Activated T-cell treated with anti-CD3 and anti-CD28 coated beads for 1 hour (primary cell): Measurements from ENCODE around the gene FHIT.
"Not testable (repeated sequence)": the region's sequence is repeated elsewhere in the genome, so short reads cannot be mapped to it uniquely, and the experiment has no call there.

Experiments
- DNase-seq: peaks from one replicate; pipeline ENCODE4 v3.0.0-alpha.2; 2020; ENCODE audit warnings: low read depth

Gene FHIT

GRCh38 chr3:61226166-61226686 lies 25.0 kb downstream of the FHIT start:
- DNase-seq, result no peak

- no peak for DNase-seq
Measured at GRCh38 chr3:61224823-61225222, 26.4 kb downstream of the FHIT start.

- DNase-seq, result no peak
Measured at GRCh38 chr3:61223451-61223850, 27.8 kb downstream of the FHIT start.

DNA sequence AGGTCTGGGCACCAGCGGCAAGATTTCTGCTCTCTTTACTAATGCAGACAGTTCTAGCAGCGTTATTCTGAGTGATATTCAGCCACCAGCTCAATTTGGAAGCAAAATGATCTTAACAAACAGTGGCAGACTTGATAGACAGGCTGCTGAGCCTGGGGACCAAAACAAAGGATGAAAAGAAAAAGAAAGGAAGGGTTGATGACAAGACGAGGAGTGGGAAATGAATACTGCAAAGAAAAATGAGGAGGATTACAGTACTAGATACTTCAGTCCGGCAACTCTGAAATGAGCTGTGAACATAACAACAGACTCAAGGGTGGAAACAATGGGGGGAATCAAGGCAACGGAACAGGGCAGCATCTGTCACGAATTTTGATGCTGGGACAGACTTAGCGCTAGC lies 28.8 kb downstream of the FHIT start:
- DNase-seq, result no peak

- no peak for DNase-seq
Measured at GRCh38 chr3:61221759-61222362, 29.4 kb downstream of the FHIT start.

DNA sequence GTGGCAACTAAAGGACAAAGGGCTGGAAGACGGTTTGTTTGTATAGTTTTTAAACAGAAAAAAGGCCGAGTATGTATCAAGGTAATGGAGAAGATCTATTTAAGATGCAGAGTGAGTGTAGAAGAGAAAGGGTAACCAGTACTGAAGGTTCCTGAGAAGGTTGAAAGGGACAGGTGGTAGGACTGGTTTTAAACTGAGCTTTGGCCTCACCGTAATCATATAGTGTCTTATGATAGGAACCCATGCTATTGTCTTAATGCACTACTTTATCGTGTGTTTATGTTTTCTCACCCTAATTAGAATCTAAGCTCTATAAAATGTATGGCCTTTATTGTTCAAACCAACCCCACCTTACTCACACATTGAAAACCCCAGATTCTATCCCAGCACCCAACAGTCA lies 32.7 kb downstream of the FHIT start:
- DNase-seq, result no peak

DNA sequence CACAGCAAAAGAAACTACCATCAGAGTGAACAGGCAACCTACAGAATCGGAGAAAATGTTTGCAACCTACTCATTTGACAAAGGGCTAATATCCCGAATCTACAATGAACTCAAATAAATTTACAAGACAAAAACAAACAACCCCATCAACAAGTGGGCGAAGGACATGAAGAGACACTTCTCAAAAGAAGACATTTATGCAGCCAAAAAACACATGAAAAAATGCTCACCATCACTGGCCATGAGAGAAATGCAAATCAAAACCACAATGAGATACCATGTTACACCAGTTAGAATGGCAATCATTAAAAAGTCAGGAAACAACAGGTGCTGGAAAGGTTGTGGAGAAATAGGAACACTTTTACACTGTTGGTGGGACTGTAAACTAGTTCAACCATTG lies 35.1 kb downstream of the FHIT start:
- DNase-seq, result not testable (repeated sequence)

DNA sequence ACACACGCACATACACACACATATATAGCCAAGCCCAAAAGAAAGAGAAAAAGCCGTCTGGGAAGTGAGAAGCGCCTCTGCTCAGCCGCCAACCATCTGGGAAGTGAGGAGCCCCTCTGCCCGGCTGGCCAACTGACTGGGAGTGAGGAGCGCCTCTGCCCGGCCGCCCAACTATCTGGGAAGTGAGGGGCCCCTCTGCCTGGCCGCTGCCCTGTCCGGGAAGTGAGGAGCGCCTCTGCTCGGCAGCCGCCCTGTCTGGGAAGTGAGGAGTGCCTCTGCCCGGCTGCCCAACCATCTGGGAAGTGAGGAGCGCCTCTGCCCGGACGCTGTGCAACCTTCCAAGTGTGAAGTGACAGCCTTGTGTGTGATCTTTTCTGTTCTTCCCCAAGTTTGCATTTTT lies 49.2 kb downstream of the FHIT start:
- DNase-seq, result no peak

GRCh38 chr3:61201071-61201470 lies 50.2 kb downstream of the FHIT start:
- no peak for DNase-seq

GRCh38 chr3:61200270-61200669 lies 51.0 kb downstream of the FHIT start:
- no peak for DNase-seq

GRCh38 chr3:61199843-61200242 lies 51.4 kb downstream of the FHIT start:
- no peak for DNase-seq

DNA sequence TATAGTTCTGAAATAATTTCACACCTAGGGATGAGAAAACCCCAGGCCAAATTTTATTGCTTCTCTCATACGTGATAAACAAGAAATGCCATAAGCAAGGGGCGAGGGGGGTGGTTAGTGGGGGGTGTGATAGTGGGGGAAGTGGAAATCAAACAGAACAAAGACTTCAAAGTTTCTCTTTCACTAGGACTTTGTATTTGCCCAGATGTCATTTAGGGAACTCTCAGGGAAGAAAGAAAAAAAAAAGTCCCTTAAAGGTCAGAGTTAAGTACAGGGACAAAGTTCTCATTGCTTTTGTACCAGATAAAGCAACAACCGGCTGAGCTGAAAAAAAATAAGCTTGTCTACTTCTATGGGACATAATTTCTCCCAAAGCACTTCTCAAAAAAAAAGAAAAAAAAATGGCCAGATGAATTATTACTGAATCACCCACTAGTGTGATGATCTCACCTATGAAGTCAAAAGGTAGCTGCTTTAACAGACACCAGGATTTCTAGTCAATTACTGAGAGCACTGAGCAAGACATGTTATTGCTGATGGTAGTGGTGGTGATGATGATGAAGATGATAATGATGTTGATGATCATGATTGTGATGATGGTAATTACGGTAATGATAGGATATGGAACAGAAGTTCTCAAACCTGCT lies 56.2 kb downstream of the FHIT start:
- DNase-seq, result no peak

GRCh38 chr3:61192222-61192621 lies 59.0 kb downstream of the FHIT start:
- no peak for DNase-seq

GRCh38 chr3:61190205-61190604 lies 61.0 kb downstream of the FHIT start:
- DNase-seq, result not testable (repeated sequence)

DNA sequence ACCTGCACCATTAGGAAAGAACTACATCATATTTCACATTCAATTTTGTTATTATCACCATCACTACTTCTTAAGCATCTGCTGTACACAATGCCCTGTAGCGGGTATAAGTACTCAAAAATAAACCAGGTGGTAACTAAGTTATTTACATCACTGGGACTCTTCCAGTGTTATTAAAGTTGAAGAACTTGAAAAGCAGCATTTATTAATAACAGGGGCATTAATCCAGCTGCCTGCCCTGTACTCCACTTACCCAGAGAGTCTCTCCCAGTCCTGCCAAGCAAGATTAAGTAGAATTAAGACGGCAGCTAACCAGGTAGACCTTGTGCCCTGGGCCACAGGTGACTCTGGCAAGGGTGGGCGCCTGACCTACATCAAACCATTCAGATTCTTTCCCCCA lies 65.2 kb downstream of the FHIT start:
- no peak for DNase-seq

- no peak for DNase-seq
Measured at GRCh38 chr3:61184956-61185355, 66.3 kb downstream of the FHIT start.

DNA sequence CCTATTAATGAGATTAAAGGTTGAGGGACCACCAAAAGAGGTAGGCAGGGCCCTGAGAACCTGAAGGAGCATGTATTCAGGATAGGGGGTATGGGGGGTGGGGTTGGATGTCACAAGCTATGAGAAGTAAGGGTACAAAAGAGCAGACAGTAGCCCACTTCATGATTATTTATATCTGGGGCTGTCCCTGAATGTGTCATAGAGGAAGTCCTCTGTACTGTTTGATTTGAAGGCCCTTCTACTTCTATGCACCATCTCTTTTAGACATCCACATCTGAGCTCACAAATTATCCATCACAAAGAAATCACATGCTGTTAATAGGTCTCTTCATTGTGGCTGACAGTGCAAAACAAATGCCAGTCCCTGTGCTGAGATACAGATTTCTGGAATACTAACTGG lies 68.6 kb downstream of the FHIT start:
- no peak for DNase-seq

- DNase-seq, result no peak
Measured at GRCh38 chr3:61181874-61182273, 69.4 kb downstream of the FHIT start.

- no peak for DNase-seq
Measured at GRCh38 chr3:61180206-61180605, 71.0 kb downstream of the FHIT start.

DNA sequence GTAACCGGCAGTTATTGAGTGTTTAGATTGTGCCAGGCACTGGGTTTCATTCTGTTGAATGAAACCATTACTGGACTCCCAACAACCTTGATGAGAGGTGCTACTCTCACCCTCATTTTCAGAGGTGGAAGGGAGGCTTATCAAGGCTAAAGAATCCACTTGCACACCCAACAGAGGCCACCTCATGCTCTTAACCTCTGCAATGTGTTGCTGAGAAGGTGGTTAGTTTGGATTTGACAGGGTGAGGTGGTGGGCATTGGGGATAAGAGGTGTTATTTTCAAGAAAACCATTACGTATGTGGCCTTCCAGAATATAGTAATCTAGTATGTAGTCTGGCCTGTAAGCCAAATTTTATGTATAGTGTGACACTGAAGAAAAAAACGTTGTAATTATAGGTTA lies 73.1 kb downstream of the FHIT start:
- no peak for DNase-seq

DNA sequence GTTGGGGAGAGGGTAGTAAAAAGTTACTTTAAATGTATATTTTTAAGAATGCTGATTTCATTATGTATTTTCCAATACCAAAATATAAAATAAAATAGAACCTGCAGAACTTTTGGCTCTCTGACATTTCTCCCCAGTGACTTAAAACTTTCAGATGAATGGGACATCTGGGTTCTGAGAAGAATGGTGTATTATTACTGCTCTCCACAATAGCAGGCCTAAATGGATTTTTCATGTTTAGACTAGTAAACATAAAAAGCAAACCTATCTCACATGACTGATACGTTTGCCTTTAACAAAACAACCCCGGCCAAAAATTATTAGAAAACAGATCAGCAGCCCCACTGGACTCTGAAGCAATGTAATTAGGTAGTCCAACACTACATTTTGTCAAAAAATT lies 73.8 kb downstream of the FHIT start:
- no peak for DNase-seq

GRCh38 chr3:61173676-61174075 lies 77.6 kb downstream of the FHIT start:
- no peak for DNase-seq

- no peak for DNase-seq
Measured at GRCh38 chr3:61172684-61173083, 78.6 kb downstream of the FHIT start.

- no peak for DNase-seq
Measured at GRCh38 chr3:61172203-61172602, 79.0 kb downstream of the FHIT start.
